ENCODE measurements around the gene ABCA13. TPM values are rescaled to one million over a fixed set of nuclear protein-coding genes. Genes with fewer than 3 reads are reported as not detected.

The ABCA13 gene
- total and polyA plus RNA-seq, 8 donors: under 0.01 to 1.5 (median 0.32) TPM

GRCh38 chr7:48667407-48667806, 496.1 kb downstream of the ABCA13 start:
- Histone ChIP-seq H3K36me3 (no peaks in the 10 kb centered on the region), H3K27ac (no peak overlapping the region), H3K27me3 (no peaks in the 10 kb centered on the region), H3K4me1 (no peaks in the 10 kb centered on the region), H3K4me3 (no peak overlapping the region), H3K9me3 (no peaks in the 10 kb centered on the region)
- 36 to 39% methylated on average over 1 of the region's 1 CpG for WGBS, 2 donors
- FAIRE-seq (no peak), ATAC-seq (no peak), DNase-seq (no peak)
- intact Hi-C loops (cut with DNase I): no loop called here
- no peak for TF ChIP-seq CTCF (IDR thresholded peaks at IDR 0.05)

GRCh38 chr7:48671656-48672055, 500.4 kb downstream of the ABCA13 start:
- FAIRE-seq (no peak), ATAC-seq (no peak), DNase-seq (no peak)
- Histone ChIP-seq H3K27ac (no peak overlapping the region), H3K36me3 (no peaks in the 10 kb centered on the region), H3K27me3 (no peaks in the 10 kb centered on the region), H3K9me3 (no peaks in the 10 kb centered on the region), H3K4me1 (no peaks in the 10 kb centered on the region), H3K4me3 (no peak overlapping the region)
- intact Hi-C loops (cut with DNase I): no loop called here
- TF ChIP-seq CTCF (IDR thresholded peaks at IDR 0.05): no peak
- 18 to 42% methylated on average over 1 of the region's 1 CpG for WGBS, 2 donors

GRCh38 chr7:48681006-48681405, 509.7 kb downstream of the ABCA13 start:
- no peak for DNase-seq
- H3K36me3 ChIP-seq: no peaks in the 10 kb centered on the region
- no peak for FAIRE-seq
- no peaks in the 10 kb centered on the region for H3K9me3 ChIP-seq
- no peak for ATAC-seq
- intact Hi-C loops (cut with DNase I): no loop called here
- 22 to 32% methylated on average over 2 of the region's 2 CpGs for WGBS, 2 donors
- H3K4me1 ChIP-seq: no peaks in the 10 kb centered on the region
- TF ChIP-seq CTCF (IDR thresholded peaks at IDR 0.05): no peak
- H3K27me3 ChIP-seq: no peaks in the 10 kb centered on the region
- no peak overlapping the region for H3K4me3 ChIP-seq
- no peak overlapping the region for H3K27ac ChIP-seq

GRCh38 chr7:48691788-48692187, 520.5 kb downstream of the ABCA13 start:
- Histone ChIP-seq H3K9me3 (no peaks in the 10 kb centered on the region), H3K4me1 (no peaks in the 10 kb centered on the region), H3K36me3 (no peaks in the 10 kb centered on the region), H3K27ac (no peak overlapping the region), H3K27me3 (no peaks in the 10 kb centered on the region), H3K4me3 (no peak overlapping the region)
- 20 to 26% methylated on average over 1 of the region's 1 CpG for WGBS, 2 donors
- TF ChIP-seq CTCF (IDR thresholded peaks at IDR 0.05): no peak
- FAIRE-seq: no peak
- no peak for ATAC-seq
- intact Hi-C loops (cut with DNase I): no loop called here
- DNase-seq: no peak

Other genes starting within 250 kb of the ABCA13 start
- under 1 TPM; 0.03 to 0.14 (median 0.09) TPM for gene PKD1L1, start 223.0 kb upstream of the ABCA13 start, total RNA-seq
- gene PKD1L1, start 223.0 kb upstream of the ABCA13 start, polyA plus RNA-seq: under 1 TPM; 0.19 to 0.54 TPM
- 10 to 100 TPM; 12.0 to 16.3 (median 14.2) TPM for gene HUS1, start 191.8 kb upstream of the ABCA13 start, total RNA-seq
- 1 to 10 TPM; 4.6 to 8.1 TPM for gene HUS1, start 191.8 kb upstream of the ABCA13 start, polyA plus RNA-seq
- gene SUN3, start 142.4 kb upstream of the ABCA13 start, total RNA-seq: not detected
- gene SUN3, start 142.4 kb upstream of the ABCA13 start, polyA plus RNA-seq: not detected
- not detected for gene C7orf57, start 135.9 kb upstream of the ABCA13 start, total RNA-seq
- not detected for gene C7orf57, start 135.9 kb upstream of the ABCA13 start, polyA plus RNA-seq
- gene UPP1, start 82.2 kb upstream of the ABCA13 start, total RNA-seq: 10 to 100 TPM in 1 of 6 donors, 1 to 10 TPM in 5; 2.6 to 13.6 (median 7.4) TPM
- gene UPP1, start 82.2 kb upstream of the ABCA13 start, polyA plus RNA-seq: 10 to 100 TPM; 20.0 to 36.3 TPM

Measured in pancreas (tissue), 10 donors.